GM12874 (cell line): ENCODE results near the gene FGD2.

Experiments
- CTCF ChIP-seq: IDR thresholded peaks from 2 replicates; pipeline ENCODE4 v1.5.1; 2011; ENCODE audit warnings: low read depth, mild to moderate bottlenecking, control low read depth, low read length, moderate library complexity; ENCODE audit not compliant: insufficient read depth

Gene FGD2

GRCh38 chr6:36986704-36987047, 18.8 kb upstream of the FGD2 start:
- TF ChIP-seq CTCF, result no peak

GRCh38 chr6:36989264-36989663, 16.2 kb upstream of the FGD2 start:
- TF ChIP-seq CTCF, result no peak

- no peak for TF ChIP-seq CTCF
Measured at GRCh38 chr6:36997811-36998722, 7.4 kb upstream of the FGD2 start.

GRCh38 chr6:36998723-36999038, 6.8 kb upstream of the FGD2 start:
- no peak for TF ChIP-seq CTCF

- no peak for TF ChIP-seq CTCF
Measured at GRCh38 chr6:36999061-36999750, 6.2 kb upstream of the FGD2 start.

- TF ChIP-seq CTCF, result no peak
Measured at GRCh38 chr6:36999751-37000125, 5.7 kb upstream of the FGD2 start.

- no peak for TF ChIP-seq CTCF
Measured at GRCh38 chr6:37004044-37004980, 1.1 kb upstream of the FGD2 start.
